ENCODE results near the gene MBNL1. TPM values are rescaled to one million over a fixed set of nuclear protein-coding genes. Genes with fewer than 3 reads are reported as not detected.

Gene MBNL1
- total RNA-seq, 1 experiment from 2014 or later = 117 TPM

DNA sequence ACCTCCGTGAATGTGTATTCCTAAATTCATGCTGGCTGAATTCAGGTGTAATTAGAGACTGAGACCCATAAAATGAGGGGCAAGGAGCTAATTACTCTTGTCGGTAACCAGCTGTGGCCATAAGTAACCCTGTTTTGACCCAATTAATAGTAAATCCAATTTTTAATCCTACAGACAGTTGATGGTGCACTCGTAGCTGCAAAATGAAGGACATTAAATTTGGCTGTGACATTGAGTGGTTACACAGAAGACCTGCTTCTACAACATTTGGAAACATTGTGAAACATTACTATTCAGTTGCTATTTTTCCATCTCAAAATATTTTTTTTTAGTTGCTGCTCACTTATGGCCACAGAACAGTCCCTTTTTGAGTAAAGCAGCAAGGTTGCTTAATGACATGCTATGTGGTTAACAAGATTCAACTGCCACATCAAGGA, 33.0 kb downstream of the MBNL1 start:
- intact Hi-C loops (cut with micrococcal nuclease; ENCODE audit: unreplicated experiment) = no loop called here
- peaks cover 7% of the 10 kb centered on the region for H3K36me3 ChIP-seq (ENCODE audit: insufficient read depth, low read length, poor library complexity, severe bottlenecking)
- no peak for DNase-seq (ENCODE audit: low spot score)
- ChIA-PET POLR2A (ENCODE audit: low non-redundant PET) (no interaction called here), CTCF (no interaction called here)
- peak overlapping the region; percentile 50 for H3K4me3 ChIP-seq (ENCODE audit: low read depth, low read length, poor library complexity, severe bottlenecking)
- no peak overlapping the region for H3K27ac ChIP-seq (ENCODE audit: low read depth, low read length, poor library complexity, severe bottlenecking)
- no peaks in the 10 kb centered on the region for H3K27me3 ChIP-seq (replicated peaks; ENCODE audit: insufficient read depth, low read depth, low read length, poor library complexity)
- TF ChIP-seq EZH2 (IDR thresholded peaks at IDR 0.05; ENCODE audit: borderline replicate concordance, low read depth, low read length, poor library complexity, severe bottlenecking) (no peak), CTCF (conservative IDR thresholded peaks at IDR 0.05; ENCODE audit: low read depth, low read length) (no peak)
- peaks cover 62% of the 10 kb centered on the region for H3K4me1 ChIP-seq (ENCODE audit: insufficient read depth, low read length, poor library complexity, severe bottlenecking)
- BruUV-seq (replicated peaks) = no TSS peak
- H3K9me3 ChIP-seq (ENCODE audit: low read depth, low read length, poor library complexity, severe bottlenecking) = no peaks in the 10 kb centered on the region

- POLR2A ChIA-PET (ENCODE audit: low non-redundant PET) = no interaction called here
- Histone ChIP-seq H3K27me3 (replicated peaks; ENCODE audit: insufficient read depth, low read depth, low read length, poor library complexity) (no peaks in the 10 kb centered on the region), H3K4me1 (ENCODE audit: insufficient read depth, low read length, poor library complexity, severe bottlenecking) (peaks cover 64% of the 10 kb centered on the region), H3K36me3 (ENCODE audit: insufficient read depth, low read length, poor library complexity, severe bottlenecking) (peaks cover 7% of the 10 kb centered on the region), H3K9me3 (ENCODE audit: low read depth, low read length, poor library complexity, severe bottlenecking) (no peaks in the 10 kb centered on the region), H3K4me3 (ENCODE audit: low read depth, low read length, poor library complexity, severe bottlenecking) (peak overlapping the region; percentile 50), H3K27ac (ENCODE audit: low read depth, low read length, poor library complexity, severe bottlenecking) (peak overlapping the region; percentile 21)
- no TSS peak for BruUV-seq (replicated peaks)
- DNase-seq (ENCODE audit: low spot score) = peak; percentile 25
- intact Hi-C loops (cut with micrococcal nuclease; ENCODE audit: unreplicated experiment) = no loop called here
- no peak for TF ChIP-seq CTCF (conservative IDR thresholded peaks at IDR 0.05; ENCODE audit: low read depth, low read length)
- TF ChIP-seq EZH2 (IDR thresholded peaks at IDR 0.05; ENCODE audit: borderline replicate concordance, low read depth, low read length, poor library complexity, severe bottlenecking) = no peak
- CTCF ChIA-PET = no interaction called here
Observed at GRCh38 chr3:152302521-152303021, 33.8 kb downstream of the MBNL1 start.

- BruUV-seq (replicated peaks) = no TSS peak
- no peaks in the 10 kb centered on the region for H3K9me3 ChIP-seq (ENCODE audit: low read depth, low read length, poor library complexity, severe bottlenecking)
- peaks cover 7% of the 10 kb centered on the region for H3K36me3 ChIP-seq (ENCODE audit: insufficient read depth, low read length, poor library complexity, severe bottlenecking)
- POLR2A ChIA-PET (ENCODE audit: low non-redundant PET) = no interaction called here
- H3K27me3 ChIP-seq (replicated peaks; ENCODE audit: insufficient read depth, low read depth, low read length, poor library complexity) = no peaks in the 10 kb centered on the region
- no peak for DNase-seq (ENCODE audit: low spot score)
- intact Hi-C loops (cut with micrococcal nuclease; ENCODE audit: unreplicated experiment) = no loop called here
- no peak for TF ChIP-seq CTCF (conservative IDR thresholded peaks at IDR 0.05; ENCODE audit: low read depth, low read length)
- no peak for TF ChIP-seq EZH2 (IDR thresholded peaks at IDR 0.05; ENCODE audit: borderline replicate concordance, low read depth, low read length, poor library complexity, severe bottlenecking)
- peaks cover 65% of the 10 kb centered on the region for H3K4me1 ChIP-seq (ENCODE audit: insufficient read depth, low read length, poor library complexity, severe bottlenecking)
- CTCF ChIA-PET = no interaction called here
- H3K27ac ChIP-seq (ENCODE audit: low read depth, low read length, poor library complexity, severe bottlenecking) = no peak overlapping the region
- no peak overlapping the region for H3K4me3 ChIP-seq (ENCODE audit: low read depth, low read length, poor library complexity, severe bottlenecking)
Observed at GRCh38 chr3:152304160-152304559, 35.4 kb downstream of the MBNL1 start.
